Liver (tissue), 3 donors: ENCODE measurements around the gene CA10.

Source experiments
- ATF3 ChIP-seq: IDR thresholded peaks from 2 replicates; pipeline ENCODE4 v1.6.1; 2016; ENCODE audit warnings: antibody characterized with exemption
- GABPA ChIP-seq, 2 donors: IDR thresholded peaks in 1 of 2; conservative IDR thresholded peaks in 1 of 2; 2 replicates each; pipeline ENCODE4 v1.6.1; 2016; ENCODE audit warnings: antibody characterized with exemption in 2 of 2, mild to moderate bottlenecking in 1 of 2, moderate library complexity in 1 of 2
- JUND ChIP-seq, 2 donors: IDR thresholded peaks; 2 replicates each; pipeline ENCODE4 v1.6.1; 2016; ENCODE audit warnings: antibody characterized with exemption in 2 of 2
- RAD21 ChIP-seq, 2 donors: IDR thresholded peaks; 2 replicates each; pipeline ENCODE4 v1.6.1; 2016; ENCODE audit warnings: antibody characterized with exemption in 2 of 2, mild to moderate bottlenecking in 2 of 2
- SP1 ChIP-seq: IDR thresholded peaks from 2 replicates; pipeline ENCODE4 v1.6.1; 2018; ENCODE audit warnings: antibody characterized with exemption, mild to moderate bottlenecking
- TF ChIP-seq, protein P1 (sequence below): fragments of 150-350 bp; IDR thresholded peaks from 2 replicates; pipeline ENCODE4 v1.5.1; 2017; ENCODE audit warnings: improper control_type of control experiment, low read depth, low read length; ENCODE audit not compliant: missing input control
- donor health status: healthy.
- donor health status: healthy.

DNA sequence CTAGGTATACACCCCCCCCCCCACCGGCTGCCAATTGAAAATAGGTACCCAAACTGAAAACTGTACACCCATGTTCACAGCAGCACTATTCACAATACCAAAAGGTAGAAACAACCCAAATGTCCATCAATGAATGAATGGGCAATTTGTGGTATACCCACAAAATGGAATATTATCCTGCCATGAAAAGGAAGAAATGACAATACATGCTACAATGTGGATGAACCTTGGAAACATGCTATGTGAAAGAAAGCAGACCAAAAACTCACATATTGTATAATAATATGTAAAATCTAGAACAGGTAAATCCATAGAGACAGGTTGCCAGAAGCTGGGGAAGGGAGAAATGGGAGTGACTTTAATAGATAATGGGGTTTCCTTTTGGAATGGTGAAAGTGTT, 480.6 kb downstream of the CA10 start:
- TF ChIP-seq, protein P1, sequence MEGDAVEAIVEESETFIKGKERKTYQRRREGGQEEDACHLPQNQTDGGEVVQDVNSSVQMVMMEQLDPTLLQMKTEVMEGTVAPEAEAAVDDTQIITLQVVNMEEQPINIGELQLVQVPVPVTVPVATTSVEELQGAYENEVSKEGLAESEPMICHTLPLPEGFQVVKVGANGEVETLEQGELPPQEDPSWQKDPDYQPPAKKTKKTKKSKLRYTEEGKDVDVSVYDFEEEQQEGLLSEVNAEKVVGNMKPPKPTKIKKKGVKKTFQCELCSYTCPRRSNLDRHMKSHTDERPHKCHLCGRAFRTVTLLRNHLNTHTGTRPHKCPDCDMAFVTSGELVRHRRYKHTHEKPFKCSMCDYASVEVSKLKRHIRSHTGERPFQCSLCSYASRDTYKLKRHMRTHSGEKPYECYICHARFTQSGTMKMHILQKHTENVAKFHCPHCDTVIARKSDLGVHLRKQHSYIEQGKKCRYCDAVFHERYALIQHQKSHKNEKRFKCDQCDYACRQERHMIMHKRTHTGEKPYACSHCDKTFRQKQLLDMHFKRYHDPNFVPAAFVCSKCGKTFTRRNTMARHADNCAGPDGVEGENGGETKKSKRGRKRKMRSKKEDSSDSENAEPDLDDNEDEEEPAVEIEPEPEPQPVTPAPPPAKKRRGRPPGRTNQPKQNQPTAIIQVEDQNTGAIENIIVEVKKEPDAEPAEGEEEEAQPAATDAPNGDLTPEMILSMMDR: no peak
- TF ChIP-seq SP1 (no peak), RAD21 (IDR thresholded peaks at IDR 0.05) (no peak), JUND (IDR thresholded peaks at IDR 0.05) (no peak), ATF3 (no peak), GABPA (IDR thresholded peaks at IDR 0.05 in 1 of 2, conservative IDR thresholded peaks at IDR 0.05 in 1 of 2) (no peak)
